Stomach smooth muscle (tissue), 2 donors: ENCODE measurements around the gene SCLY.

Experiments
- H3K27ac ChIP-seq: one replicate; pipeline ENCODE4 v1.7.0; 2013; ENCODE audit warnings: mild to moderate bottlenecking, low read length, inconsistent platforms
- H3K27me3 ChIP-seq, 2 donors: one replicate each; pipeline ENCODE4 v1.7.0; 2013; ENCODE audit warnings: low read length in 2 of 2; ENCODE audit not compliant: insufficient read depth in 2 of 2, control insufficient read depth in 1 of 2
- H3K36me3 ChIP-seq, 2 donors: one replicate each; pipeline ENCODE4 v1.7.0; 2013; ENCODE audit warnings: low read length in 2 of 2; ENCODE audit not compliant: control insufficient read depth in 2 of 2, insufficient read depth in 2 of 2
- H3K4me1 ChIP-seq: one replicate; pipeline ENCODE4 v1.7.0; 2013; ENCODE audit warnings: low read length; ENCODE audit not compliant: control insufficient read depth, insufficient read depth
- H3K4me3 ChIP-seq, 2 donors: one replicate each; pipeline ENCODE4 v1.7.0; 2013; ENCODE audit warnings: low read length in 2 of 2
- H3K9ac ChIP-seq, 2 donors: one replicate each; pipeline ENCODE4 v1.7.0; 2013; ENCODE audit warnings: low read length in 2 of 2, mild to moderate bottlenecking in 1 of 2
- H3K9me3 ChIP-seq, 2 donors: one replicate each; pipeline ENCODE4 v1.7.0; 2013; ENCODE audit warnings: low read length in 2 of 2; ENCODE audit not compliant: control insufficient read depth in 2 of 2
- donor health status: healthy.
- donor health status: Pancreatic carcinoma.

SCLY gene

GRCh38 chr2:238097988-238098871, 37.4 kb downstream of the SCLY start:
- Histone ChIP-seq H3K27ac (no peak overlapping the region), H3K9me3 (no peaks in the 10 kb centered on the region), H3K4me3 (no peak overlapping the region), H3K36me3 (no peaks in the 10 kb centered on the region), H3K4me1 (peaks cover 2% of the 10 kb centered on the region), H3K27me3 (no peaks in the 10 kb centered on the region), H3K9ac (no peak overlapping the region)

- Histone ChIP-seq H3K4me1 (peaks cover 2% of the 10 kb centered on the region), H3K27ac (no peak overlapping the region), H3K4me3 (no peak overlapping the region), H3K36me3 (no peaks in the 10 kb centered on the region), H3K27me3 (no peaks in the 10 kb centered on the region), H3K9ac (no peak overlapping the region), H3K9me3 (no peaks in the 10 kb centered on the region)
Observed at GRCh38 chr2:238098901-238099713, 38.3 kb downstream of the SCLY start.

DNA sequence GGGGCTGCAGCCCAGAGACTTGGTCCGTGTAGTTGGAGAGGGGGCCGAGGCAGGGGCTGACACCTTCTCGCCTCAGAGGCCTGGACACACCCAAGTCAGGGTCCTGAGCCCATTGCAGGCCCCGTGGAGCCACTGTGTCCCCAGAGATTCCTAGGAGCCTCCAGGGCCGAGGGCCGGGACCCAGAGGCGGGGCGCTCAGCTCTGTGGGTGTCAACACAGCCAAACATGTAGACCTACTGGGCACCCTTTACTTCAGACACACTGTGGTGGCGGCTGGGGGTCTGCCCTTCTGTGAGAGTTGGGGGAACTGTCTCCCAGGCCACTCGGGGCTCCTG, 38.9 kb downstream of the SCLY start:
- H3K27ac ChIP-seq, result no peak overlapping the region
- H3K4me1 ChIP-seq, result peaks cover 2% of the 10 kb centered on the region
- no peaks in the 10 kb centered on the region for H3K9me3 ChIP-seq
- no peak overlapping the region for H3K9ac ChIP-seq
- H3K4me3 ChIP-seq, result no peak overlapping the region
- H3K27me3 ChIP-seq, result no peaks in the 10 kb centered on the region
- no peaks in the 10 kb centered on the region for H3K36me3 ChIP-seq

GRCh38 chr2:238100049-238100820, 39.4 kb downstream of the SCLY start, which contains the start of gene ESPNL:
TSS of gene ESPNL (plus strand) at chr2:238100340. CDS start at chr2:238100420, 80 bp downstream.
- H3K4me1 ChIP-seq, result peaks cover 2% of the 10 kb centered on the region
- H3K36me3 ChIP-seq, result no peaks in the 10 kb centered on the region
- no peak within 1 kb of the TSS for H3K9ac ChIP-seq
- H3K27ac ChIP-seq, result no peak within 1 kb of the TSS
- H3K4me3 ChIP-seq, result no peak within 1 kb of the TSS
- H3K27me3 ChIP-seq, result no peaks in the 10 kb centered on the region
- no peaks in the 10 kb centered on the region for H3K9me3 ChIP-seq

GRCh38 chr2:238100821-238101771, 40.3 kb downstream of the SCLY start:
- Histone ChIP-seq H3K9me3 (no peaks in the 10 kb centered on the region), H3K9ac (no peak overlapping the region), H3K27me3 (no peaks in the 10 kb centered on the region), H3K4me3 (no peak overlapping the region), H3K27ac (no peak overlapping the region), H3K36me3 (no peaks in the 10 kb centered on the region), H3K4me1 (peaks cover 2% of the 10 kb centered on the region)

DNA sequence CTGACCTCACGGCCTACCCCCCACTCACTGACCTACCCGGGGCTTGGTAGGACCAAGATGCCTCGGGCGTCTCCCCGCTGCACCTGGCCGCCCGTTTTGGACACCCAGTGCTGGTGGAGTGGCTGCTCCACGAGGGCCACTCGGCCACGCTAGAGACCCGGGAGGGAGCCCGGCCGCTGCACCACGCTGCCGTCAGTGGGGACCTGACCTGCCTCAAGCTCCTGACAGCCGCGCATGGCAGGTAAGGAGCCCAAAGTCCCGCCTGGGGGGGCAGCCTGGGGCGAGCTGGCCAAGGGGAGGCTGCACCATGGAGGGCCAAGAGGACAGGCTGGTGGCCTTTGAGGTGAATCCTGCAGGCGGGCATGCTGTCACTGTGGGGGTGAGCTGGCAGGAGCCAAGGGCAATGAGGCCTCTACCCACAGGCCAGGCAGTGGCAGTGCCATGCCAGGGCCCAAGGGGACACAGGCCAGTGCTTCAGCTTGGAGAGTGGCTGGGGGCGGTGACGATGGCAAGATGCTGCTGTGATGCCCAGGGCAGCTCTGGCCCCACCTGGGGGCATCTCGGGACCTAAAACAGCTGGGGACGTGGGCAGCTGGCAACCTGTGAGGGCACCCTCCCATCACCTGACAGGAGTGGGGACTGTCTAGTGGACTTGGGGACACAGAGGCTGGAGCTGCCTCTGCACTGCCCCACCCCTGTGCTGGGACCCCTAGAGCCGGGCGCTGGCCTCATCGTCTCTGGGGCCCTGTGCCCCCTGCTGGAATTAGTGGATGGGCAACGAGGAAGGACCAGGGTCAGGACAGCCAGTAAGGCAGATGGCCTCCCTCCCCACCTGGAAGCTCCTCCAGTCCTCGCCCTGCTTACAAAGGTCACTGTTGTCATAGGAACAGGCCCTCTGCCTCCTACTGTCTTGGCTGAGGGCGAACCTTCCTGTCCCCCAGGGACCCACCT, 41.4 kb downstream of the SCLY start:
- no peak overlapping the region for H3K4me3 ChIP-seq

GRCh38 chr2:238102865-238103264, 42.1 kb downstream of the SCLY start:
- H3K4me3 ChIP-seq, result no peak overlapping the region

More for the DNA sequence above, 41.4 kb downstream of the SCLY start:
- Histone ChIP-seq H3K9me3 (no peaks in the 10 kb centered on the region), H3K27me3 (no peaks in the 10 kb centered on the region), H3K36me3 (no peaks in the 10 kb centered on the region), H3K4me1 (peaks cover 2% of the 10 kb centered on the region), H3K9ac (no peak overlapping the region), H3K27ac (no peak overlapping the region)

GRCh38 chr2:238103465-238104225, 42.8 kb downstream of the SCLY start:
- Histone ChIP-seq H3K9me3 (no peaks in the 10 kb centered on the region), H3K4me3 (no peak overlapping the region), H3K9ac (no peak overlapping the region), H3K36me3 (no peaks in the 10 kb centered on the region), H3K4me1 (no peaks in the 10 kb centered on the region), H3K27ac (no peak overlapping the region), H3K27me3 (no peaks in the 10 kb centered on the region)

More at GRCh38 chr2:238102865-238103264, 42.1 kb downstream of the SCLY start:
- H3K27ac ChIP-seq, result no peak overlapping the region
- no peak overlapping the region for H3K9ac ChIP-seq
- H3K4me1 ChIP-seq, result peaks cover 2% of the 10 kb centered on the region
- H3K9me3 ChIP-seq, result no peaks in the 10 kb centered on the region
- no peaks in the 10 kb centered on the region for H3K36me3 ChIP-seq
- no peaks in the 10 kb centered on the region for H3K27me3 ChIP-seq
